Erythroblast (primary cell): Measurements from ENCODE around the gene EDARADD.

Experiments
- DNase-seq, 2 experiments: peaks; one replicate each; lab custom pipeline; 2025; lab: John Stamatoyannopoulos, UW
- GATA1 ChIP-seq: IDR thresholded peaks from 2 replicates; pipeline ENCODE4 v1.6.1; 2011; ENCODE audit warnings: low read depth, mild to moderate bottlenecking, control low read depth, low read length, moderate library complexity
- POLR2A ChIP-seq: IDR thresholded peaks from 2 replicates; pipeline ENCODE4 v1.6.1; 2011; ENCODE audit warnings: mild to moderate bottlenecking, low read length

EDARADD gene

DNA sequence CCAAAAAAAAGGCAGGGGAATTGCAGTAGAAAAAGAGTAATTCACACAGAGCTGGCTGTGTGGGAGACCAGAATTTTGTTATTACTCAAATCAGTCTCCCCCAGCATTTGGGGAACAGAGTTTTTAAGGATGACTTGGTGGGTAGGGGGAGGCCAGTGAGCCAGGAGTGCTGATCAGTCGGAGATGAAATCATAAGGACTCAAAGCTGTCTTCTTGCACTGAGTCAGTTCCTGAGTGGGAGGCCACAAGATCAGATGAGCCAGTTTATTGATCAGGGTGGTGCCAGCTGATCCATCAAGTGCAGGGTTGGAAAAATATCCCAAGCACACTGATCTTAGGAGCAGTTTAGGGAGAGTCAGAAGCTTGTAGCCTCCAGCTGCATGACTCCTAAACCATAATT, 23.7 kb upstream of the EDARADD start:
- TF ChIP-seq GATA1 (no peak), POLR2A (no peak)
- DNase-seq = no peak

DNA sequence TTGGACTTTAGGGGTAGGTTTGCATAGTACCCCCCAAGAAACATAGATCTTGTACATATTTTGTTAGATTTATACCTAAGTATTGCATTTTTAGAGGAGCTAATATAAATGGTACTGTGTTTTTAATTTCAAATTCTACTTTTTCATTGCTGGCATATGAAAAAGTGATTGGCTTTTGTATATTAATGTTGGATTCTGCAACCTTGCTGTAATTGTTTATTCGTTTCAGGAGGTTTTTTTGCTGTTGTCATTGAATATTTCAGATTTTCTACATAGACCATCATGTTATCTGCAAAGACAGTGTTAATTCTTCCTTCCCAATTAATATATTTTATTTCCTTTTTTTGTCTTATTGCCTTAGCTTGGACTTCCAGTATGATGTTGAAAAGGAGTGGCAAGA, 23.0 kb upstream of the EDARADD start:
- no peak for TF ChIP-seq GATA1
- TF ChIP-seq POLR2A = no peak
- DNase-seq = no peak

- no peak for TF ChIP-seq GATA1
- TF ChIP-seq POLR2A = no peak
- DNase-seq = no peak
Measured at GRCh38 chr1:236377832-236378535, 16.1 kb upstream of the EDARADD start.

GRCh38 chr1:236381565-236382158, 12.4 kb upstream of the EDARADD start:
- DNase-seq = no peak
- TF ChIP-seq POLR2A = no peak
- TF ChIP-seq GATA1 = no peak

GRCh38 chr1:236388332-236388731, 5.8 kb upstream of the EDARADD start:
- DNase-seq = no peak
- TF ChIP-seq POLR2A (no peak), GATA1 (no peak)

- DNase-seq = no peak
- TF ChIP-seq GATA1 (no peak), POLR2A (no peak)
Measured at GRCh38 chr1:236389253-236389652, 4.8 kb upstream of the EDARADD start.

- DNase-seq = no peak
Measured at GRCh38 chr1:236391008-236391407, 3.1 kb upstream of the EDARADD start.

DNA sequence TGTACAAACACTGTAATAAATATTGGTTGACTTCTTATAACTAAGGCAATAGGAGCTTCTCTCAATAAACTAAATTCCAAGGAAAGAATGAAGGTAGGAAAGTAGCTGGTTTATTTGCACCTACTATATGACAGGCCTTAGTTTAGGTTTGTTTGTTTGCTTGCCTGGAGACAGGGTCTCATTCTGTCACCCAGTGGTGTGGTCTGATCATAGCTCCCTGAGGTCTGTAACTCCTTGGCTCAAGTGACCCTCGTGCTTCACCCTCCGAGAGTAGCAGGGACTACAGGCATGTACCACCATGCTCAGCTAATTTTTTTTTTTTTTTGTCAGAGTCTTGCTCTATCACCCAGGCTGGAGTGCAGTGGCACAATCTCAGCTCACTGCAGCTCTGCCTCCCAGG, 1.9 kb upstream of the EDARADD start:
- TF ChIP-seq GATA1 (no peak), POLR2A (no peak)
- DNase-seq = no peak

More at GRCh38 chr1:236391008-236391407, 3.1 kb upstream of the EDARADD start:
- TF ChIP-seq GATA1 (no peak), POLR2A (no peak)

- no peak for DNase-seq
- TF ChIP-seq GATA1 (no peak), POLR2A (no peak)
Measured at GRCh38 chr1:236394879-236395229, 768 bp downstream of the EDARADD start.

DNA sequence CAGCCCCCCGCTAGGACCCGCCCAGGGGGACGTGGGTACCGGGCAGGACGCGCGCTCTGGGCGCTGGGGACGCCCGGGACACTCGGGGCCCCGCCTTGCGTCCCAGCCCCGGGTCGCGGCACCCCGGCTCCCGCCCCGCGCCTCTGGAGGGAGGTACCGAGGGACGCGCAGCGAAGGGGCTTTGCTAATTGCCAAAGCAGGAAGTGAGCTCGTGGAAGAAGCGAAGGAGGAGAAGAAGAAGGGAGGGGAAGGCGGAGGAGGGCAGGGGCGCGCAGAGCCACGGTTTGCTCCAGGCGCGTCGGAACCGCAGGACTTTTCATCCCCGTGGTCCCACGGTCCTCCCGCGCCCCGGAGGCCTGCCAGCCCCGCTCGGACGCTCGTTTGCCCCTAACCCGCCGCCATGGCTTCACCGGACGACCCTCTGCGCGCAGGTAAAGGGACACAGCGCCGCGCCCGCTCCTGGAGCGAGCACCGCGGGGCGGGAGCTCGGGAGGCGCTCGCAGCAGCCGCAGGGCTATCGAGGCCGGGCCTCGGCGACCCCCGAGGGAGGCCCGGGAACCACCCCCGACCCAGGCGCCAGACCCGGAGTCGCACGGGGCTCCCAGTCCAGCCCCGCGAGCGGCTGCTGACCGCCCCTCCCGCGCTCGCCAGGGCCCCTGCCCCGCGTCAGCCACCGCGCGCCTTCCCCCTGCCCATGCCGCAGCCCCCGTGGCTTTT, 1.3 kb downstream of the EDARADD start:
- DNase-seq = peak; percentile 26 to 39
- TF ChIP-seq POLR2A = no peak
- TF ChIP-seq GATA1 = no peak

DNA sequence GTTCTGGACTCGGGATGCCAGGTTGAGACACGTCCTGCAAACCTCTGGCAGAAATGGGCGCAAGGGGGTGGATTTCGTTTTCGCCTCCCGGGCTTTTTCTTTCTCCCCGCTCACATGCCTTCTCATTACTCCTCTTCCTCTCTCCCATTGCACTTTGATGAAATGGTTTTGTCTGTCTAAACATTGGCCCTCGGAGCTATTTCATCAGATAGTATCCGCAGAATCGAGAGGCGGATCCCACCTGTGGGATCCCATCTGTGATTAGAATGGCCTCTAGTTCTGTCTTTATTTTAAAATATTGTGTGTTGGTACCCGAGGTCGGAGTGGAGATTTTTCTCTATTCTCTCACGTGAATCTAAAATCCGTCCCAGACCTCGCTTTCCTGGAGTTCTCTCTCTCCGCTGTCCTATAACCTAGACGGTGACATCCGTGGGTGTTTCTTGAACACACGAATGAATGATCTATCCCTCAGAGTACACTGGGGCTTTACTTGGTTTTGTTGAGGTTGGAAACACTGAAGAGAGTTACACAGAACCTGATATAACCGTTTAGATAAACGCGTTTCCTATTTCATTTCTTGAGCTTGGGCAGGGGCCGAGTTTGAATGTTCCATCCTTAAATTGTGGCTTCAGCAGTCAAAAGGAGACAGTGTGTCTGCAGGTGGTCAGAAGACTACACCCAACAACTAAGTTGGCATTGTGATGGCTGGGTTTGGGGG, 2.0 kb downstream of the EDARADD start:
- no peak for DNase-seq
- no peak for TF ChIP-seq POLR2A

DNA sequence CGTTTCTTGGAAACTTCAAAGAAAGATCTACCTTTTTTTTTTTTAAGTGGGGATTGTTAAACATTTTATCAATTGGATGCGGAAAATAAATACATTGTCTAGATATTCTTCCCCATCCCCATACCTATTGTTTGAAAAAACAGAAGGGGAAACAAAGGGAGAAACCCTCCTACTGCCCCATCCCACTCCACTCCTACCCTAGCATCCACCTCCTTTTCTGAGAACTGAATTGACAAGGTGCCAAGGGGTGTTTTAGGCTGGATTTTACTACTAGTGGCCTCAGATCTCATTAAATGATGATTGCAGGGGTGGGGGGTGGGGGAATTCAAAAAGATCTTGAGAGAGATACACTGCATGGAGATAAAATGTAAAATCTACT, 2.6 kb downstream of the EDARADD start:
- DNase-seq = no peak
- TF ChIP-seq GATA1 (no peak), POLR2A (no peak)

DNA sequence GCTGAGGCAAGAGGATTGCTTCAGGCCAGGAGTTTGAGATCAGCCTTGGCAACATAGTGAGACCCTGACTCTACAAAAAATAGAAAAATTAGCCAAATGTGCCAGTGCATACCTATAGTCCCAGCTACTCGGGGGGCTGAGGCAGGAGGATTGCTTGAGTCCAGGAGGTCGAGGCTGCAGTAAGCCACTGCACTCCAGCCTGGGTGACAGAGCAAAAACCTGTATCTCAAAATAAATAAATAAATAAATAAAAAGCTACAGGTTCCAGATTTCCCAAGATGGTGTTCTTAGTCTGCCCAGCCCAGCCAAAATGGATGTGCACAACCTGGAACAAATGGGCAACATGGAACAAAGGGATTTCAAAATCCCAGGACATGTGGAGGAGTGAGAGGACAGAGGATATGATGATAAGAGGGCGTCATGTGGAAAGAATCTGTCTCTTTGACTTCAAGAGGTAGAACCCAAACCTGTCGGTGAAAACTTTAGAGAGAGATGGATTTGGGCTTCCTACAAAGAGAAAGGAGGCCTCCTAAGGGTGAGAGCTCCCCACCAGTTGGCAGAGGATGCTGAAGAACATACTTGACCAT, 3.2 kb downstream of the EDARADD start:
- TF ChIP-seq GATA1 = no peak
- TF ChIP-seq POLR2A = no peak
- DNase-seq = no peak

DNA sequence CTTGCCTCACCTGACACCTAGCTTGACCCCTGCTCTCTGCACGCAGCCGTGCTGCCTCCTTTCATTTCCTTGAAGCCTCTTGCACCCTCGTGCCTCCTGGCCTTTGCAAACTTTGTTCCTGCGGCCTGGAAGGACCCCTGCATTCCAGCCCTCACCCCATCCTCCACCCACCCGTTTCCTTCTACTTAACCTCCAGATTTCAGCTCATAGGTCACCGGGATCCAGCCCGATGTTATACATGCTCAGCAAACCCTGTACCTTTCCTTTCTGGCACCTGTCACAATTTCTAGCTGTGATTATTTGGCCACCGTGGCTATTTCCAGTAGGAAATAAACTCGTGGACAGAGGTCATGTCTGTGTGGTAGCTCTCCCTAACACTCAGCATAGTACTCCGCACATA, 4.5 kb downstream of the EDARADD start:
- TF ChIP-seq GATA1 (no peak), POLR2A (no peak)
- no peak for DNase-seq
